GM19023 (cell line): Measurements from ENCODE around the gene UNC93A.
A peak's percentile ranks its signal among the peaks of the same experiment; 100 is the strongest.
"Not testable (repeated sequence)": the region's sequence is repeated elsewhere in the genome, so short reads cannot be mapped to it uniquely, and the experiment has no call there.

Experiments used
- ATAC-seq: cut with Tn5 transposase; IDR thresholded peaks from one replicate; pipeline ENCODE4 v1.9.1; 2021; ENCODE audit warnings: mild to moderate bottlenecking, moderate library complexity; ENCODE audit not compliant: unreplicated experiment

UNC93A gene

GRCh38 chr6:167336844-167337630 lies 45.9 kb downstream of the UNC93A start:
- no peak for ATAC-seq

- ATAC-seq: no peak
Measured at GRCh38 chr6:167337675-167338449, 46.7 kb downstream of the UNC93A start.

- ATAC-seq: no peak
Measured at GRCh38 chr6:167338541-167339117, 47.5 kb downstream of the UNC93A start.

- no peak for ATAC-seq
Measured at GRCh38 chr6:167341038-167341583, 50.0 kb downstream of the UNC93A start.

- ATAC-seq: no peak
Measured at GRCh38 chr6:167341665-167342655, 50.8 kb downstream of the UNC93A start.

- no peak for ATAC-seq
Measured at GRCh38 chr6:167342879-167343610, 51.9 kb downstream of the UNC93A start.

- no peak for ATAC-seq
Measured at GRCh38 chr6:167345348-167345747, 54.2 kb downstream of the UNC93A start.

GRCh38 chr6:167345960-167346359 lies 54.8 kb downstream of the UNC93A start:
- ATAC-seq: no peak

- no peak for ATAC-seq
Measured at GRCh38 chr6:167347226-167347625, 56.1 kb downstream of the UNC93A start.

- no peak for ATAC-seq
Measured at GRCh38 chr6:167349631-167350274, 58.6 kb downstream of the UNC93A start.

GRCh38 chr6:167350275-167350696 lies 59.2 kb downstream of the UNC93A start:
- no peak for ATAC-seq

GRCh38 chr6:167350731-167351655 lies 59.9 kb downstream of the UNC93A start:
- peak; percentile 66 for ATAC-seq

- ATAC-seq: no peak
Measured at GRCh38 chr6:167351656-167352345, 60.7 kb downstream of the UNC93A start.

GRCh38 chr6:167356874-167357273 lies 65.8 kb downstream of the UNC93A start:
- ATAC-seq: no peak

- ATAC-seq: not testable (repeated sequence)
Measured at GRCh38 chr6:167358394-167358793, 67.3 kb downstream of the UNC93A start.

- not testable (repeated sequence) for ATAC-seq
Measured at GRCh38 chr6:167361170-167361569, 70.1 kb downstream of the UNC93A start.
